IPS-11a (cell line): Measurements from ENCODE around the gene SYT12.
"Not testable (repeated sequence)": the region's sequence is repeated elsewhere in the genome, so short reads cannot be mapped to it uniquely, and the experiment has no call there.

Source experiments
- H3K4me3 ChIP-seq: one replicate; pipeline ENCODE4 v1.5.1; 2013; ENCODE audit warnings: low read depth, low read length, control low read depth

Gene SYT12, protein sequence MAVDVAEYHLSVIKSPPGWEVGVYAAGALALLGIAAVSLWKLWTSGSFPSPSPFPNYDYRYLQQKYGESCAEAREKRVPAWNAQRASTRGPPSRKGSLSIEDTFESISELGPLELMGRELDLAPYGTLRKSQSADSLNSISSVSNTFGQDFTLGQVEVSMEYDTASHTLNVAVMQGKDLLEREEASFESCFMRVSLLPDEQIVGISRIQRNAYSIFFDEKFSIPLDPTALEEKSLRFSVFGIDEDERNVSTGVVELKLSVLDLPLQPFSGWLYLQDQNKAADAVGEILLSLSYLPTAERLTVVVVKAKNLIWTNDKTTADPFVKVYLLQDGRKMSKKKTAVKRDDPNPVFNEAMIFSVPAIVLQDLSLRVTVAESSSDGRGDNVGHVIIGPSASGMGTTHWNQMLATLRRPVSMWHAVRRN

DNA sequence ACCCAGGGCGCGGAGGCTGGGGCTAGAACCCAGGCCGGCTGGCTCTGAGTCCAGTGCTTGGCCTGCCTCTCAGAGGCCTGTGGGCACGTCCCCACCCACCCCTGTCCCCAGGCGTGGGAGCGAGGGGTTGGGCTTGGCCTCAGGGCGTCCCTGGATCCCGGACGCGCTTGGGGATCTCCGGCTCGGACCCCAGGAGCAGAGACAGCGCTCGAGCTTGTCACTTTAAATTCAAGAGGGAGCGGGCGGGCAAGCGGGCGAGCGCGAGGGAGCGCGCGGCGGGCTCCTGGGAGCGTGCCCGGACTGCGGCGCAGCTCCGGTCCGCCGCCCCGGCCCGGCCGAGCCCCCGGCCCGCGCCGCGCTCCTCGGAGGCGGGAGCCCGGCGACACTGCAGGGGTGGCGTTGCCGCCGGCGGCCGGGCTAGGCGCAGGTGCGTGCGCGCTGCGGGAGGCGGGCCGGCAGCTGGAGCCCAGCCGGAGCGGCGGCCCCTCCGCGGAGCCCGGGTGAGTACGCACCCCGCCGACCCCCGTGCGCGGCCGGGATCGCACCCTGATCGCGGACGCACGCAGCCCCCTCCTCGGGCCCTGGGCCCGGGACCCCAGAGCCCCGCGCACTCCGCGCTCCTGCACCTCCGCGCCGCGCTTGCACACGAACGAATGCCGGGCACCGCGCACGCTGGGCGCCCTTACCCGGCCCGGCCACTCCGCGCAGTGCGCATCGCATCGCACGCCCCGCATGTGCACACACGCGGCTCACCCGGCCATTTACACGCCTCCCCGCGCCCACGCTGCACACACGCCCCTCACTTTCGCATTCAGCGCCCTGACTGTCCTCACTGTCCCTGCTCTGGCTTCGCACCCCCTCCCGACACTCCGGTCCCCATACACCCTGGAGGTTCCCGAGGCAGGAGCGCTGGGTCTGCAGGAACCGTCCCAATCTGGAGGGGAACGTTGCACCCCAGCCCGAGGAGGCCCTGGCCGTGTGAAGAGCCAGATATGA lies at the start of gene SYT12:
SYT12 (plus strand) TSS at position 174 of the 996 bp plus-strand sequence. CDS start 7,011 bp downstream, outside the sequence.
- H3K4me3 ChIP-seq = peak within 1 kb of the TSS; percentile 36

- H3K4me3 ChIP-seq = no peak overlapping the region
Measured at GRCh38 chr11:66973956-66974580, 48.9 kb upstream of the SYT12 start.

GRCh38 chr11:66974724-66975404 lies 48.1 kb upstream of the SYT12 start, which contains the start of gene C11orf86:
Gene C11orf86, plus strand, starts transcription at chr11:66975304. Its CDS starts 59 bp downstream, at chr11:66975363.
- H3K4me3 ChIP-seq = no peak within 1 kb of the TSS

GRCh38 chr11:66975405-66976027 lies 47.4 kb upstream of the SYT12 start:
- H3K4me3 ChIP-seq = no peak overlapping the region

GRCh38 chr11:66976028-66976467 lies 46.9 kb upstream of the SYT12 start:
- no peak overlapping the region for H3K4me3 ChIP-seq

GRCh38 chr11:66976925-66977324 lies 46.0 kb upstream of the SYT12 start:
- H3K4me3 ChIP-seq = no peak overlapping the region

- no peak overlapping the region for H3K4me3 ChIP-seq
Measured at GRCh38 chr11:66978229-66978628, 44.7 kb upstream of the SYT12 start.

GRCh38 chr11:66978717-66979116 lies 44.2 kb upstream of the SYT12 start:
- no peak overlapping the region for H3K4me3 ChIP-seq

DNA sequence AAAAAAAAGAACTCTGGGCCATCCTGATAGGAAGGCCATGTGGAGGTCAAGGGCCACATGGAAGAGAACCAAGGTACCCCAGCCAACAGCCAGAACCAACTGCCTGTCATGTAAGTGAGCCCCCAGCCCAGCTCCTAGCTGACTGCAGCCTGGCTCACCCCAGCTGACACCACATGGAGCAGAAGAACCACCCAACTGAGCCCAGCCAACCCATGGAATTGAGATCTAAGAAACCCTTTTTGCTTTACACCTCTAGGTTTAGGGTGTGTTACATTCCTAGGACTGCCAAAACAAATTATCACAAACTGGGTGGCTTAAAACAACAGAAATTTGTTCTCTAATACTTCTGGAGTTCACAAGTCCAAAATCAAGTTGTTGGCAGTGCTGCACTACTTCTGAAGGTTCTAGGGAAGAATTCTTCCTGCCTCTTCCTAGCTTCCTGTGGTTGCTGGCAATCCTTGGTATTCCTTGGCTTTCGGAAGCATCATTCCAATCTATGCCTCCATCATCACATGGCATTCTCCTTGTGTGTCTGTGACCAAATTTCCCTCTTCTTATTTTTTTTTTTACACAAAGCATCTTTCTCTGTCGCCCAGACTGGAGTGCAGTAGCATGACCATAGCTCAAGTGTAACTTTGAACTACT lies 43.5 kb upstream of the SYT12 start:
- H3K4me3 ChIP-seq = no peak overlapping the region

DNA sequence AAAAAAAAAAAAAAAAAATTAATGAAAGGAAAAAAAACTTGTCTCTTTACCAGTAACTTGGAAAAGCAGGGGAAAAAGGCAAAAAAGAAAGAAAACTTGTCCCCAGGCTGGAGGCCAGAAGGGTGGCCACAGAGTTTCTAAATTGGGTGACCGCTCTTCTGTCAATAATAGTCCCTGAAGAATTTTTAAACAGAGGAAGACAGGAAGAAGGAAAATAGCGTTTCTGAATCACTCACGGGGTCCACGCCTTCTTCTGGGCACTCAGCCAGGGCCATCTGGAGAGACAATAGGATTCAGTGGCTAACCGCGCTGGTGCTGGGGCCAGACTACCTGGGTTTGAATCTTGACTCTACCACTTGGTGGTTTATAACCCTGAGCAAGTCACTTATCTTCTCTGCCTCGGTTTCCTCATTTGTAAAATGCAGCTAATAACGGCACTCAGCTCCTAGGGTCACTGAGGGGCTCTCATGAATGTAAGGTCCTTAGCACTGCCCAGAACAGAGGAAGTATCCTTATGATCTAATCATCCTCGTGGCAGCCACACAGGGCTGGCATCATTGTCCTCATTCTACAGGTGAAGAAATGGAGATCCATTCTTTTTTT lies 40.9 kb upstream of the SYT12 start:
- H3K4me3 ChIP-seq = no peak overlapping the region

DNA sequence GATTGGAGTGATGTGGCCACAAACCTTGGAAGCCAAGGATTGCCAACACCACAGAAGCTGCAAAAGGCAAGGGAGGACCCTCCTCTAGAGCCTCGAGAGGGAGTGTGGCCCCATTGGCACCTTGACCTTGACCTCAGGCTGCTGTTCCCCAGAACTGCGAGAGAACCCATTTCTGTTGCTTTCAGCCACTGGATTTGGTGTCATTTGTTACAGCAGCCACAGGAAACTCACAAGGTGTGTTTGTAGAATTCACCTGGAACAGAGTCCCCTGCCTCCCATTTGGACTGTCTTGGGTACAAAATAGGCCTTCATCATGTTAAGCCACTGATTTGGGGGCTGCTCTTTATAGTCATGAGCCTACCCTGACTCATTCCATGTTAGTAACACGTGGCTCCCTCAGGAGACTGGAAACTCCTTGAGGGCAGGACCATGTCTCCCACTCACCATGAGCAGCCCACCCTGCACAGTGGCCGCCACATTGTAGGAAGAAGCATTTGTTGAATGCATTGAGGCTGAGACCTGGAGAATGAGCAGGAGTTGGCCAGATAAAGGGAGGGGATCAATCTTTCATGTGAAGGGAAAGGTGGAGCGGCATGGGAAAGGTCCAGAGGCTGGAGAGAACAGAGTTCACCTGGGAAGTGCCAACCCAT lies 39.5 kb upstream of the SYT12 start:
- H3K4me3 ChIP-seq = no peak overlapping the region

DNA sequence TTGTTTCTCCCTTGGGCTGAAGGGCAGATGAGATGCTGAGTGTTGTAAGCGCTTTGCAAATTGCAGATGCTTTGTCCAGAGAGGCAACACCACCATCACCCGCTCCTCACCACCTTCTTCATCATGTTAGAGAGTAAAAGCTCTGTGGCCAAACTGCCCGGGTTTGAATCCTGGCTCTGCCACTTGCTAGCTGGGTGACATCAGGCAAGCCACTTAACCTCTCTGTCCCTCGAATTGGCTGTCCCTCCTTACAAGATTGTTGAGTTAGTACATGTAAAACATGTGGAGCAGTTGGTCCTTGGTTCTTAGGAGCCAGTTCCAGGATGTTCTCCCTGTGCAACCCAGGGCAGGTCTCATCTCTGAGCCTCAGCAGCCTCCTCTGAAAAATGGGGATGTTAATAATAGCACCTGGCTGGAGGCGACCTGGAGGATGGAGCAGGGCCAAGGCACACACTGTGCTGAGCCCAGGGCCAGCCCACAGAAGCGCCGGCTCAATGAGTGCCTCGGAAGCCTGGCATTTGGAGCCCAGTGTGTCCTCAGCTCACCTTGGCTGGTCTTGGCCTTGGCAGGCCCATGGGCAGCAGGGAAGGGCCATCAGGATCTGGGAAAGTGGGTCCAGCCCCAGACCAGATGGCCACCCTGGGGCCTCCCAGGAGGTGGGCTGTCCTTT lies 37.3 kb upstream of the SYT12 start:
- no peak overlapping the region for H3K4me3 ChIP-seq

- no peak overlapping the region for H3K4me3 ChIP-seq
Measured at GRCh38 chr11:66986178-66986545, 36.8 kb upstream of the SYT12 start.

GRCh38 chr11:66987158-66987620 lies 35.7 kb upstream of the SYT12 start:
- no peak overlapping the region for H3K4me3 ChIP-seq

GRCh38 chr11:66987924-66988637 lies 34.9 kb upstream of the SYT12 start:
- no peak overlapping the region for H3K4me3 ChIP-seq

GRCh38 chr11:66988741-66989140 lies 34.2 kb upstream of the SYT12 start:
- H3K4me3 ChIP-seq = not testable (repeated sequence)

DNA sequence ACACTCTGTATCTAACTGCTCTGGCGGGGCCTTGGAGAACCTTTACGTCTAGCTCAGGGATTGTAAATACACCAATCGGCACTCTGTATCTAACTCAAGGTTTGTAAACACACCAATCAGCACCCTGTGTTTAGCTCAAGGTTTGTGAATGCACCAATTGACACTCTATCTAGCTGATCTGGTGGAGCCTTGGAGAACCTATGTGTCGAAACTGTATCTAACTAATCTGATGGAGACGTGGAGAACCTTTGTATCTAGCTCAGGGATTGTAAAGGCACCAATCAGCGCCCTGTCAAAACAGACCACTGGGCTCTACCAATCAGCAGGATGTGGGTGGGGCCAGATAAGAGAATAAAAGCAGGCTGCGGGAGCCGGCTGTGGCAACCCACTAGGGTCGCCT lies 33.6 kb upstream of the SYT12 start:
- H3K4me3 ChIP-seq = not testable (repeated sequence)
